ENCODE results near the gene PLCD3. TPM values are rescaled to one million over a fixed set of nuclear protein-coding genes. Genes with fewer than 3 reads are reported as not detected.

PLCD3 gene
- total and polyA plus RNA-seq, 2 of the 8 experiments (the other 6 are each of a cell fraction or from before 2014, with no cell fraction given): 26.5 to 48.1 TPM

- Histone ChIP-seq H3K27me3 (replicated peaks in 1 of 4; ENCODE audit: control insufficient read depth in 3 of 4, extremely low read depth in 1 of 4, insufficient read depth in 3 of 4, low read length in 3 of 4) (no peaks in the 10 kb centered on the region), H3K23ac (ENCODE audit: insufficient read length) (no peak overlapping the region), H2BK5ac (ENCODE audit: low read depth, low read length) (no peak overlapping the region), H3K23me2 (ENCODE audit: low read depth, low read length) (no peaks in the 10 kb centered on the region), H3K36me3 (ENCODE audit: control insufficient read depth in 2 of 4, insufficient read depth in 4 of 4, low read length in 3 of 4) (no peaks in the 10 kb centered on the region), H2AK5ac (ENCODE audit: low read depth, low read length) (peak overlapping the region; percentile 88; the same call in 1 of the 2 replicates), H4K8ac (ENCODE audit: extremely low read depth, insufficient read depth, low read length) (no peak overlapping the region), H2BK12ac (ENCODE audit: low read depth, low read length) (0 out of 2 replicates have a peak overlapping the region, but pooled peaks have one; percentile 11), H2AFZ (ENCODE audit: low read length) (peak overlapping the region; percentile 0; the same call in 1 of the 2 replicates), H2BK20ac (ENCODE audit: low read length) (no peak overlapping the region), H3K14ac (ENCODE audit: insufficient read length) (no peak overlapping the region), H3K18ac (ENCODE audit: extremely low read depth, low read length) (no peak overlapping the region), H4K91ac (replicated peaks; ENCODE audit: insufficient read length, low read length) (no peak overlapping the region), H3K9ac (replicated peaks in 1 of 4; ENCODE audit: extremely low read depth in 1 of 4, low read depth in 3 of 4, low read length in 3 of 4) (no peak overlapping the region), H3K4me3 (ENCODE audit: extremely low read depth in 1 of 4, insufficient read depth in 2 of 4, low read depth in 3 of 4, low read length in 4 of 4) (no peak overlapping the region), H3K79me2 (ENCODE audit: control insufficient read depth in 1 of 2, insufficient read depth in 2 of 2, low read length in 2 of 2) (no peaks in the 10 kb centered on the region), H4K5ac (ENCODE audit: insufficient read length, low read depth, low read length) (no peak overlapping the region), H3K79me1 (ENCODE audit: low read depth, low read length) (no peaks in the 10 kb centered on the region), H3K4ac (replicated peaks; ENCODE audit: insufficient read length, low read depth, low read length) (no peak overlapping the region), H4K20me1 (replicated peaks in 1 of 2; ENCODE audit: control insufficient read depth in 1 of 2, insufficient read depth in 2 of 2, low read length in 2 of 2) (no peaks in the 10 kb centered on the region), H3K9me3 (ENCODE audit: insufficient read depth in 2 of 2, low read depth in 1 of 2, low read length in 1 of 2) (no peaks in the 10 kb centered on the region), H2BK120ac (replicated peaks; ENCODE audit: low read depth, low read length) (no peak overlapping the region), H3K4me2 (ENCODE audit: insufficient read depth in 1 of 2, low read depth in 2 of 2, low read length in 2 of 2) (no peak overlapping the region), H3K27ac (ENCODE audit: low read depth, low read length) (no peak overlapping the region), H3K56ac (replicated peaks; ENCODE audit: insufficient read length, low read depth, low read length) (no peak overlapping the region), H2BK15ac (ENCODE audit: low read length) (no peak overlapping the region), H3K4me1 (replicated peaks in 1 of 4; ENCODE audit: control insufficient read depth in 3 of 4, insufficient read depth in 4 of 4, low read length in 3 of 4) (peaks cover 4 to 6% (median 6%) of the 10 kb centered on the region in 4 experiments)
- DNase-seq (ENCODE audit: low read depth in 1 of 2, low spot score in 2 of 2): no peak
- WGBS, 2 experiments (ENCODE audit: extremely low coverage in 1 of 2, insufficient coverage in 1 of 2, insufficient read length in 1 of 2, insufficient replicate concordance in 2 of 2, low coverage in 1 of 2, low lambda C conversion rate in 2 of 2, missing lambda C conversion rate in 1 of 2): 88% methylated on average over 7 of the region's 7 CpGs; no CpG with 5 or more reads in 1 of the 2 experiments
- no peak for FAIRE-seq
- POLR2A ChIA-PET (ENCODE audit: partially characterized antibody): interaction anchor here (2.0 to 26.8 kb wide), 3 partner anchors 8 to 24 kb away, joined by 6 to 1076 read pairs (median 7); partner anchors contain the start of genes HEXIM1 and HEXIM2
- CTCF ChIA-PET (ENCODE audit: partially characterized antibody): interaction anchor here (0.6 to 2.6 kb wide), 3 partner anchors 27 to 52 kb away, joined by 3 to 17 read pairs (median 12); partner anchors contain the start of gene ACBD4
- TF ChIP-seq RNF2 (IDR thresholded peaks at IDR 0.05; ENCODE audit: borderline replicate concordance, low read depth, low read length, missing control alignments, poor library complexity, severe bottlenecking) (no peak), NANOG (IDR thresholded peaks at IDR 0.05; ENCODE audit: insufficient read depth, low read depth, low read length, poor library complexity, severe bottlenecking) (no peak), KDM1A (IDR thresholded peaks at IDR 0.05; ENCODE audit: borderline replicate concordance, low read length) (no peak), CEBPB (IDR thresholded peaks at IDR 0.05; ENCODE audit: low read depth, low read length) (no peak), MAFK (IDR thresholded peaks at IDR 0.05; ENCODE audit: low read depth, low read length) (no peak), TBP (IDR thresholded peaks at IDR 0.05; ENCODE audit: low read depth, low read length) (no peak), RFX5 (IDR thresholded peaks at IDR 0.05; ENCODE audit: borderline replicate concordance, low read depth, low read length) (no peak), EP300 (IDR thresholded peaks at IDR 0.05; ENCODE audit: borderline replicate concordance in 1 of 2, low read depth in 2 of 2, low read length in 2 of 2) (no peak), BACH1 (IDR thresholded peaks at IDR 0.05; ENCODE audit: low read length) (no peak), KDM5A (IDR thresholded peaks at IDR 0.05; ENCODE audit: low read length) (no peak)
These were observed 45.2 kb upstream of the PLCD3 start for GRCh38 chr17:45177563-45177962.
